ENCODE measurements around the gene ARL6IP1.

Gene ARL6IP1

DNA sequence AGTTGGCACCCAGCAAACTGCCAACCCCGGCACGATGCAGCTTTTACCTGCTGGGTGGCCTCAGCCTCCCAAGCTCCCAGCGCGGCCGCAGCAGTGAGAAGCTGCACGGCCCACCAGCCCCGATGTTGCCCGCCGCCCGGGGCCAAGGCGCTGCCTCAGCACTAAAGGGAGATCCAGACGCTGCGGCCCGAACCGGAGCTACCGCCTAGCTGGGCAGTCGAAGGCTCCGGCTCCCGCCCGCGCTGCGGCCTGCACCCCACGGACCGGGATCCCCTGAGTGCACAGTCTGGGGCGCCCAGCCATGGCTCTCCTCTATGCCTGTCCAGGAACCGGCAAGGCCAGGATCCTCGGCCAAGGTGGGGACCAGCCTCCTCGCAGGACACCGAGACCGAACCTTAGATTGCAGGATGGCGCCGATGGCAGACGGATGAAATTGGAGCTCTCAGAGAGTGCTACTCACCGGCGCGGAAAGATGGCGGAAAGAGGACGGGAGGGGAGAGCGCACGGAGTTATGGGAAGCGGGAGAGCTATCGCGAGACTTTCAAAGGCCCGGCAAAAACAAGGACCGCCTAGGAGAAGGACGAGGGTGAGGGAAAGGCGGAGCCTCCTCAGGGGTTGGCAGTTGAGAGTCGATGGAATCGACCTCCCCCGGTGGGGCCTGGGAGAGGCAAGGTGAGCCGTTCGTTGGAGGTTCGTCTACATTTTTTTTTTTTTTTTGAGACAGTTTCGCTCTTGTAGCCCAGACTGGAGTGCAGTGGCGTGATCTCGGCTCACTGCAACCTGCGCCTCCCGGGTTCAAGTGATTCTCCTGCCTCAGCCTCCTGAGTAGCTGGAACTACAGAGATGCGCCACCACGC is 11.3 kb downstream of the ARL6IP1 start, which contains the start of gene RPS15A (continued):
- TF ChIP-seq SP7 (tag by site-specific recombination; IDR thresholded peaks at IDR 0.05): peak; percentile 81
- TF ChIP-seq ZNF704 (tag by site-specific recombination; IDR thresholded peaks at IDR 0.05): 0 out of 2 replicates have a peak, but pooled peaks have one; percentile 11
- no peak; the same call in 1 of the 2 replicates for TF ChIP-seq PRDM6 (tag by site-specific recombination; IDR thresholded peaks at IDR 0.05)
- no peak for TF ChIP-seq ZNF529 (tag by site-specific recombination; IDR thresholded peaks at IDR 0.05; ENCODE audit: insufficient replicate concordance)
- TF ChIP-seq ZNF530 (tag by site-specific recombination; IDR thresholded peaks at IDR 0.05; ENCODE audit: low read depth): no peak
- TF ChIP-seq ZBTB7A (tag by site-specific recombination; IDR thresholded peaks at IDR 0.05; ENCODE audit: low read depth): peak; percentile 4; the same call in 1 of the 2 replicates
- no peak; the same call in 1 of the 2 replicates for TF ChIP-seq ZNF24 (tag by site-specific recombination; IDR thresholded peaks at IDR 0.05)
- no peak for TF ChIP-seq ZNF221 (tag by site-specific recombination; IDR thresholded peaks at IDR 0.05; ENCODE audit: borderline replicate concordance)
- TF ChIP-seq PRDM1 (tag by site-specific recombination; IDR thresholded peaks at IDR 0.05): 0 out of 2 replicates have a peak, but pooled peaks have one; percentile 37
- TF ChIP-seq ZNF501 (tag by site-specific recombination; IDR thresholded peaks at IDR 0.05): peak; percentile 86
- 0 out of 2 replicates have a peak, but pooled peaks have one; percentile 18 for TF ChIP-seq ZNF146 (tag by site-specific recombination; IDR thresholded peaks at IDR 0.05)
- no peak for TF ChIP-seq ZNF16 (tag by site-specific recombination; IDR thresholded peaks at IDR 0.05; ENCODE audit: low read depth)
- TF ChIP-seq ZNF785 (tag by site-specific recombination; IDR thresholded peaks at IDR 0.05): no peak
- TF ChIP-seq, protein P1, sequence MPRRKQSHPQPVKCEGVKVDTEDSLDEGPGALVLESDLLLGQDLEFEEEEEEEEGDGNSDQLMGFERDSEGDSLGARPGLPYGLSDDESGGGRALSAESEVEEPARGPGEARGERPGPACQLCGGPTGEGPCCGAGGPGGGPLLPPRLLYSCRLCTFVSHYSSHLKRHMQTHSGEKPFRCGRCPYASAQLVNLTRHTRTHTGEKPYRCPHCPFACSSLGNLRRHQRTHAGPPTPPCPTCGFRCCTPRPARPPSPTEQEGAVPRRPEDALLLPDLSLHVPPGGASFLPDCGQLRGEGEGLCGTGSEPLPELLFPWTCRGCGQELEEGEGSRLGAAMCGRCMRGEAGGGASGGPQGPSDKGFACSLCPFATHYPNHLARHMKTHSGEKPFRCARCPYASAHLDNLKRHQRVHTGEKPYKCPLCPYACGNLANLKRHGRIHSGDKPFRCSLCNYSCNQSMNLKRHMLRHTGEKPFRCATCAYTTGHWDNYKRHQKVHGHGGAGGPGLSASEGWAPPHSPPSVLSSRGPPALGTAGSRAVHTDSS (tag by site-specific recombination; IDR thresholded peaks at IDR 0.05): no peak
- peak; percentile 79; the same call in 1 of the 2 replicates for TF ChIP-seq ZNF391 (tag by site-specific recombination; IDR thresholded peaks at IDR 0.05; ENCODE audit: borderline replicate concordance, low read depth)
- no peak for TF ChIP-seq ZNF664 (tag by site-specific recombination; IDR thresholded peaks at IDR 0.05)
- TF ChIP-seq FEZF1 (tag by site-specific recombination; IDR thresholded peaks at IDR 0.05): no peak
- peak; percentile 46; the same call in 1 of the 2 replicates for TF ChIP-seq ZBTB20 (tag by site-specific recombination; IDR thresholded peaks at IDR 0.05)
- no peak; the same call in 1 of the 2 replicates for TF ChIP-seq SALL2 (tag by site-specific recombination; IDR thresholded peaks at IDR 0.05; ENCODE audit: borderline replicate concordance)
- TF ChIP-seq ZNF830 (tag by site-specific recombination; IDR thresholded peaks at IDR 0.05; ENCODE audit: low read depth): no peak
- no peak for TF ChIP-seq ZNF621 (tag by site-specific recombination; IDR thresholded peaks at IDR 0.05)
- no peak for TF ChIP-seq ZNF548 (tag by site-specific recombination; IDR thresholded peaks at IDR 0.05)
- no peak for TF ChIP-seq ZNF140 (tag by site-specific recombination; IDR thresholded peaks at IDR 0.05)
- no peak for TF ChIP-seq ZNF596 (tag by site-specific recombination; IDR thresholded peaks at IDR 0.05)
- TF ChIP-seq MYNN (tag by site-specific recombination; IDR thresholded peaks at IDR 0.05; ENCODE audit: borderline replicate concordance): no peak
- TF ChIP-seq KLF10 (tag by site-specific recombination; IDR thresholded peaks at IDR 0.05): no peak
- TF ChIP-seq ZNF555 (tag by site-specific recombination; conservative IDR thresholded peaks at IDR 0.05): no peak
- TF ChIP-seq ZNF248 (tag by site-specific recombination; IDR thresholded peaks at IDR 0.05): no peak
- no peak for TF ChIP-seq ZNF211 (tag by site-specific recombination; IDR thresholded peaks at IDR 0.05; ENCODE audit: low read depth)
- TF ChIP-seq ZNF184 (tag by site-specific recombination; IDR thresholded peaks at IDR 0.05): no peak
- TF ChIP-seq ZNF239 (tag by site-specific recombination; IDR thresholded peaks at IDR 0.05): no peak
- peak; percentile 65; the same call in 1 of the 2 replicates for TF ChIP-seq PATZ1 (tag by site-specific recombination; IDR thresholded peaks at IDR 0.05)
- TF ChIP-seq ZEB2 (tag by site-specific recombination; IDR thresholded peaks at IDR 0.05): peak; percentile 89
- no peak for TF ChIP-seq ZNF341 (tag by site-specific recombination; IDR thresholded peaks at IDR 0.05; ENCODE audit: low read depth)
- TF ChIP-seq ZNF155 (tag by site-specific recombination; IDR thresholded peaks at IDR 0.05): no peak
